GM20431 (cell line): Measurements from ENCODE around the gene ANKAR.

Experiments
- in situ Hi-C: fragments of 300-500 bp; cut with MseI, MboI; formaldehyde crosslinking; loops from one replicate; pipeline ENCODE4 v1.15.0; 2020; ENCODE audit warnings: low sequenced_read_pairs; ENCODE audit not compliant: unreplicated experiment

ANKAR gene

GRCh38 chr2:189674374-189675112, at the start of gene ANKAR:
Gene ANKAR (plus strand): TSS chr2:189674670. CDS start chr2:189676491, 1,821 bp downstream.
- in situ Hi-C loops, result loop anchor here (25.0 kb wide), 1 partner anchor 388 kb away; the partner anchor contains the start of gene MSTN

- in situ Hi-C loops, result no loop called here
Measured at GRCh38 chr2:189625636-189626035, 48.8 kb upstream of the ANKAR start.

GRCh38 chr2:189627789-189628188, 46.7 kb upstream of the ANKAR start:
- in situ Hi-C loops, result no loop called here

- in situ Hi-C loops, result no loop called here
Measured at GRCh38 chr2:189628817-189629530, 45.5 kb upstream of the ANKAR start.

- in situ Hi-C loops, result no loop called here
Measured at GRCh38 chr2:189629531-189630453, 44.7 kb upstream of the ANKAR start.

DNA sequence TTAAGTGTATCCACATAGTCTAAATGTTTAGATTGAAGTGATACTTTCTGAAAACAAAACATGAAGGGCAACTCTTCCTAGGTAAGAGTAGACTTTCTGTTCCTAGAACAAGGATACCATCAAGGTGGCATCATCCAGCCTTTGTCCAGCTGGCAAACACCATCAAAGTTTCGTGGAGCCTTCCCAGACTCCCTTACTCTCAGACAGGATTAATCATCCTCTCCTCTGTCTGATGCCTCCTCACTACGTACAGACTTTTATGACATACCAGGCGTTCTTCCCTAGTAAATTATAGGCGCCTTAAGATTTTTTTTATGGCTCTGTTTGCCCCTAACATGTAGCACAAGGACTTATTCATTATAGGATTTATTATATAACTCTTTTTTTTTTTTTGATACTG, 42.6 kb upstream of the ANKAR start:
- in situ Hi-C loops, result no loop called here

GRCh38 chr2:189633392-189633811, 41.1 kb upstream of the ANKAR start:
- in situ Hi-C loops, result no loop called here

GRCh38 chr2:189635353-189635752, 39.1 kb upstream of the ANKAR start:
- in situ Hi-C loops, result no loop called here

- in situ Hi-C loops, result no loop called here
Measured at GRCh38 chr2:189638301-189639006, 36.0 kb upstream of the ANKAR start.

DNA sequence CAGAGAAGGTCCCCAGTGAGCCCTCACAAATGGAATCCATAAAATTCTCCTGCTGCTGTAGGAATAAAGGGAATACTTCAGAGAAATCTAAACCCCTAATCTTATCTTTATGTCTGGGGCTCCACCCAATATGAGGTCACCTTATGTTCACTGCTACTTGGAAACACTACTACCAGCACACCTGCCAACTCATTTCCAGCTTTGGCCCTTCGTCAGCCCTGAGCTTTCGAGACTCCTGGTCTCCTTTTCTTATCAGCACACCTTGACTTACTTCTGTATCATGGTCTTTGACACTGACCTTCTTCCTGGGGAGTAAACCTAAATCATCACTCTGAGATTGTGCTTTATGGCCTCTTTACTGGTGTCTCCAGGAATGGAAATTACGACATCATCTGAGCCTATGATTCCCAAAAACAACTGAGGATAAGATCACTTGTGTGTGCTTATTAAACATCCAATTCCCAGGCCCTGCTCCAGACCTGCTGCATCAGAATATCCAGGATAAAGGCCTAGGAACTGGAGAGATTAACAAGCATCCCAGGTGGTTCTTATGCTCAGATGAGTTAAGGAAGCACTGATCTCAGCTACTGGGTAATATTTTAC, 35.4 kb upstream of the ANKAR start:
- in situ Hi-C loops, result no loop called here

GRCh38 chr2:189641002-189641401, 33.5 kb upstream of the ANKAR start:
- in situ Hi-C loops, result no loop called here

GRCh38 chr2:189641590-189641989, 32.9 kb upstream of the ANKAR start:
- in situ Hi-C loops, result no loop called here

GRCh38 chr2:189646521-189646920, 27.9 kb upstream of the ANKAR start:
- in situ Hi-C loops, result no loop called here

DNA sequence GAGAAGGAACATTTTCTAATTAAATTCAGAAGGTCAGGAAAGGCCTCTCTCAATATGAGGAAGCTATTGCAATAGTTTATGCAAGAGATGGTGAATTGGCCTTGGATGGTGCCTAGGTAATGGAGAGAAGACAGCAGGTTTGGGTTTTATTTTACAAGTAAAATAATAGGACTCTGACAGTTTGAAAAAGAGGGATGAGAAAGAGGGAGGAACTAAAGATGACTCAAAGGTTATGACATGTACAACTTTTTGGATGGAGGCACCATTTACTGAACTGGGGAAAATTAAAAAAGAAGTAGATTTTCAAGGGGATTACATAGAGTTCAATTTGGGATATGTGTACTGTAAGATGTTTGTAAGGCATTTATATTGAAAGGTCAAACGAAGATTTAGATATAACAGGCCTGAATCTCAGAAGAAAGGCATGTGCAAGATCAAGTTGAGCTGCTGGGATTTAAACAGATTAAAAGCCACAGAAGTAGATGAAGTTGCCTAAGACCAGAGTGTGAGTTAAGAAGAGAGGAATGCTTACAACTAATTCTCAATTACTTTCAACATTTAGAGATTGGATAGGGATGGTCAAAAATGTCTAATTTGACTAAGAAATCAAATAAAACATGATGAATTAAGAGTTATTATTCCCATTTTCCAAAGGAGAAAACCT, 25.5 kb upstream of the ANKAR start:
- in situ Hi-C loops, result no loop called here

DNA sequence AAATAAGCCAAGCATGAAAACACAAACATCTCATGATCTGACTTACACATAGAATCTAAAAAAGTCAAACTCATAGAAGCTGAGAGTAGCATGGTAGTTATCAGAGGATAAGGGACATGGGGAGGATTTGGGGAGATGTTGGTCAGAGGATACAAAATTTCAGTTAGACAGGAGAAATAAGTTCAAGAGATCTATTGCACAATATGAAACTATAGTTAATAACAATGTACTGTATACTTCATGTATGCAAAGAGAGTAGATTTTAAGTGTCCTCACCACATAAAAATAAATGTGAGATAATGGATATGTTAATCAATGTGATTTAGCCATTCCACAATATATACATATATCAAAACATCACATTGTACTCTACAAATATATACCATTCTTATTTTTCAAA, 23.2 kb upstream of the ANKAR start:
- in situ Hi-C loops, result loop anchor here (25.0 kb wide), 1 partner anchor 411 kb away; the partner anchor contains the start of gene MSTN

- in situ Hi-C loops, result loop anchor here (25.0 kb wide), 1 partner anchor 409 kb away; the partner anchor contains the start of gene MSTN
Measured at GRCh38 chr2:189653464-189653863, 21.0 kb upstream of the ANKAR start.

GRCh38 chr2:189654641-189655040, 19.8 kb upstream of the ANKAR start:
- in situ Hi-C loops, result loop anchor here (25.0 kb wide), 1 partner anchor 408 kb away; the partner anchor contains the start of gene MSTN

- in situ Hi-C loops, result loop anchor here (25.0 kb wide), 1 partner anchor 404 kb away; the partner anchor contains the start of gene MSTN
Measured at GRCh38 chr2:189657867-189658266, 16.6 kb upstream of the ANKAR start.
